GM15510 (cell line): Measurements from ENCODE around the gene EMD.

Experiments
- POLR2A ChIP-seq: IDR thresholded peaks from 3 replicates; pipeline ENCODE4 v1.6.1; 2011; ENCODE audit warnings: borderline replicate concordance; ENCODE audit not compliant: insufficient read length; ENCODE audit errors: extremely low read depth

Gene EMD

GRCh38 chrX:154354013-154354412, 25.1 kb upstream of the EMD start:
- TF ChIP-seq POLR2A, result no peak

GRCh38 chrX:154354516-154354915, 24.6 kb upstream of the EMD start:
- TF ChIP-seq POLR2A, result no peak

- TF ChIP-seq POLR2A, result no peak
These were observed 23.9 kb upstream of the EMD start for GRCh38 chrX:154355094-154355775.

- TF ChIP-seq POLR2A, result no peak
These were observed 23.3 kb upstream of the EMD start for GRCh38 chrX:154355776-154356140.

GRCh38 chrX:154356596-154356995, 22.5 kb upstream of the EMD start:
- TF ChIP-seq POLR2A, result no peak

GRCh38 chrX:154357205-154357604, 21.9 kb upstream of the EMD start:
- TF ChIP-seq POLR2A, result no peak

GRCh38 chrX:154358011-154358410, 21.1 kb upstream of the EMD start:
- TF ChIP-seq POLR2A, result no peak

- TF ChIP-seq POLR2A, result no peak
These were observed 20.3 kb upstream of the EMD start for GRCh38 chrX:154358829-154359228.

- TF ChIP-seq POLR2A, result no peak
These were observed 19.5 kb upstream of the EMD start for GRCh38 chrX:154359362-154360154.

- TF ChIP-seq POLR2A, result no peak
These were observed 18.9 kb upstream of the EMD start for GRCh38 chrX:154360155-154360713.

- no peak for TF ChIP-seq POLR2A
These were observed 16.9 kb upstream of the EMD start for GRCh38 chrX:154362085-154362742.

GRCh38 chrX:154363706-154364439, 15.2 kb upstream of the EMD start:
- TF ChIP-seq POLR2A, result no peak

- TF ChIP-seq POLR2A, result no peak
These were observed 14.0 kb upstream of the EMD start for GRCh38 chrX:154365052-154365600.

- no peak for TF ChIP-seq POLR2A
These were observed 13.0 kb upstream of the EMD start for GRCh38 chrX:154365997-154366665.
